HUES6 (cell line): ENCODE data around the gene DCAF4.
"Not testable (repeated sequence)": the region's sequence is repeated elsewhere in the genome, so short reads cannot be mapped to it uniquely, and the experiment has no call there.

Experiments used
- H3K27ac ChIP-seq: 2 replicates; pipeline ENCODE4 v1.7.0; 2013; ENCODE audit warnings: low read depth, mild to moderate bottlenecking, low read length, inconsistent platforms
- H3K27me3 ChIP-seq: 2 replicates; pipeline ENCODE4 v1.6.1; 2013; ENCODE audit warnings: low read length; ENCODE audit not compliant: control insufficient read depth, insufficient read depth
- H3K36me3 ChIP-seq: 2 replicates; pipeline ENCODE4 v1.6.1; 2013; ENCODE audit warnings: low read length; ENCODE audit not compliant: control insufficient read depth, insufficient read depth
- H3K4me1 ChIP-seq: 2 replicates; pipeline ENCODE4 v1.6.1; 2013; ENCODE audit warnings: low read length; ENCODE audit not compliant: control insufficient read depth, insufficient read depth
- H3K4me3 ChIP-seq: 2 replicates; pipeline ENCODE4 v1.5.1; 2013; ENCODE audit warnings: low read depth, low read length
- H3K9ac ChIP-seq: one replicate; pipeline ENCODE4 v1.6.1; 2013; ENCODE audit warnings: mild to moderate bottlenecking, low read length
- H3K9me3 ChIP-seq: 2 replicates; pipeline ENCODE4 v1.6.1; 2013; ENCODE audit warnings: low read depth, low read length; ENCODE audit not compliant: control insufficient read depth, insufficient read depth

Gene DCAF4

GRCh38 chr14:73000073-73000472 lies 73.8 kb downstream of the DCAF4 start:
- H3K4me3 ChIP-seq = no peak overlapping the region

DNA sequence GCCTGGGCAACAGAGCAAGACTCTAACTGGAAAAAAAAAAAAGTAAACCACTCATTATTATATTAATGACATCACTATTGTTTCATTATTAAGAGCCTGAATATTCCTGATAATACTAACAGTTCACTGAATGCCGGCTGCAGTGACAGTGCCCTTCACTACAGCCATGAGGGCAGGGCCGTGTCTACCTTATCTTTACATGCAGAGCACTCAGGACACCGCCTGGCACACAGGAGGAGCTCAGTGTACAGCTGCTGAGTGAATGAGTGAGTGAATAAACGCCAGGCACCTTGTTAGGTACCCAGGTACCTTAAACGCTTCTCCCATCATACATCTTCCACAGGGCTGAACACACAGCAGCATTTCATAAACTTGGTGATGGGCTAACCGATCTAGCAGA lies 77.4 kb downstream of the DCAF4 start:
- H3K36me3 ChIP-seq = no peaks in the 10 kb centered on the region; the same call in 1 of the 2 replicates
- no peak overlapping the region for H3K4me3 ChIP-seq
- H3K4me1 ChIP-seq = peaks cover 6% of the 10 kb centered on the region; the same call in 1 of the 2 replicates
- no peaks in the 10 kb centered on the region for H3K9me3 ChIP-seq
- H3K27ac ChIP-seq = no peak overlapping the region
- H3K9ac ChIP-seq = no peak overlapping the region
- no peaks in the 10 kb centered on the region for H3K27me3 ChIP-seq

More at GRCh38 chr14:73000073-73000472, 73.8 kb downstream of the DCAF4 start:
- Histone ChIP-seq H3K36me3 (peaks cover 23% of the 10 kb centered on the region), H3K27me3 (no peaks in the 10 kb centered on the region), H3K4me1 (peaks cover 6% of the 10 kb centered on the region; the same call in 1 of the 2 replicates), H3K9me3 (no peaks in the 10 kb centered on the region), H3K9ac (no peak overlapping the region), H3K27ac (no peak overlapping the region)

DNA sequence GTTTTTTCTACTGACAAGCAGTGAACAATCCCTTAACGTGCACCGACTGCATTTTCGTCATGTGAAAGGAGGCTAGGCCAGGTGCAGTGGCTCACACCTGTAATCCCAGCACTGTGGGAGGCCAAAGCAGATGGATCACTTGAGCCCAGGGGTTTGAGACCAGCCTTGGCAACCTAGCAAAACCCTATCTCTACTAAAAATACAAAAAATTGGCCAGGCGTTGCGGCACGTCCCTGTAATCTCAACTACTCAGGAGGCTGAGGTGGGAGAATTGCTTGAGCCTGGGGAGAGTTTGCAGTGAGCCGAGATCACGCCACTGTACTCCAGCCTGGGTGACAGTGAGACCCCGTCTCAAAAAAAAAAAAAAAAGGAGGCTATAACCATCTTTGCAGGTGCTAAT lies 78.4 kb downstream of the DCAF4 start:
- not testable (repeated sequence) for H3K9me3 ChIP-seq, H3K27me3 ChIP-seq, H3K36me3 ChIP-seq, H3K4me1 ChIP-seq, H3K27ac ChIP-seq, H3K9ac ChIP-seq, H3K4me3 ChIP-seq

- H3K36me3 ChIP-seq = peaks cover 3% of the 10 kb centered on the region; the same call in 1 of the 2 replicates
Observed at GRCh38 chr14:73007835-73008234, 81.6 kb downstream of the DCAF4 start.

GRCh38 chr14:73008501-73008900 lies 82.2 kb downstream of the DCAF4 start:
- Histone ChIP-seq H3K4me1 (no peaks in the 10 kb centered on the region), H3K36me3 (peaks cover 3% of the 10 kb centered on the region; the same call in 1 of the 2 replicates), H3K9me3 (no peaks in the 10 kb centered on the region), H3K4me3 (no peak overlapping the region), H3K9ac (no peak overlapping the region), H3K27me3 (no peaks in the 10 kb centered on the region), H3K27ac (no peak overlapping the region)

More at GRCh38 chr14:73007835-73008234, 81.6 kb downstream of the DCAF4 start:
- Histone ChIP-seq H3K9ac (no peak overlapping the region), H3K27me3 (no peaks in the 10 kb centered on the region), H3K4me1 (no peaks in the 10 kb centered on the region), H3K27ac (no peak overlapping the region; the same call in 1 of the 2 replicates), H3K4me3 (no peak overlapping the region), H3K9me3 (no peaks in the 10 kb centered on the region)
